Measurements from ENCODE around the gene CELF3.

Gene CELF3

DNA sequence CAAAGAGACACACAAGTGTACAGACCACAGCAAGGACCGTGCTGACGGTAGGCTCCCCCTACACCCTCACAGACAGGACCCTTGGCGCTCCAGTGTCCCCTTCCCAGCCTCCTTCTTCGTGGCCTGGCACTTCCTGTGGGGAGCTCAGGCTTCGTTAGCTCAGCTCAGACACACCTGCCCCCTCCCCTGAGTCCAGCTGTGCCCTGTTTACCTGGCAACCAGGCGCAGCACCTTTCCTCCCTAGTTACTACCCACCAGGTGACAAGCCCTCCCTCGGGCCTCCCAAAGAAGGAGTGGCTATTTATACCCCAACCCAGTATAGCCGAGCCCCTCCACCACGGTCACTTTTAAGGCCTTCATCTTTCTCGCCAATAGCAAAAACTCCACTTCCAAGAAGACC is 4.7 kb downstream of the CELF3 start:
- Histone ChIP-seq H3K9me3 (ENCODE audit: severe bottlenecking) (no peaks in the 10 kb centered on the region), H3K27me3 (ENCODE audit: insufficient read depth, poor library complexity, severe bottlenecking) (peaks cover 1% of the 10 kb centered on the region), H3K4me3 (ENCODE audit: severe bottlenecking) (no peak overlapping the region), H3K36me3 (ENCODE audit: low read depth) (no peaks in the 10 kb centered on the region), H3K4me1 (ENCODE audit: insufficient read depth, poor library complexity, severe bottlenecking) (peaks cover 4% of the 10 kb centered on the region), H3K27ac (ENCODE audit: poor library complexity, severe bottlenecking) (no peak overlapping the region)
- TF ChIP-seq, protein P1, sequence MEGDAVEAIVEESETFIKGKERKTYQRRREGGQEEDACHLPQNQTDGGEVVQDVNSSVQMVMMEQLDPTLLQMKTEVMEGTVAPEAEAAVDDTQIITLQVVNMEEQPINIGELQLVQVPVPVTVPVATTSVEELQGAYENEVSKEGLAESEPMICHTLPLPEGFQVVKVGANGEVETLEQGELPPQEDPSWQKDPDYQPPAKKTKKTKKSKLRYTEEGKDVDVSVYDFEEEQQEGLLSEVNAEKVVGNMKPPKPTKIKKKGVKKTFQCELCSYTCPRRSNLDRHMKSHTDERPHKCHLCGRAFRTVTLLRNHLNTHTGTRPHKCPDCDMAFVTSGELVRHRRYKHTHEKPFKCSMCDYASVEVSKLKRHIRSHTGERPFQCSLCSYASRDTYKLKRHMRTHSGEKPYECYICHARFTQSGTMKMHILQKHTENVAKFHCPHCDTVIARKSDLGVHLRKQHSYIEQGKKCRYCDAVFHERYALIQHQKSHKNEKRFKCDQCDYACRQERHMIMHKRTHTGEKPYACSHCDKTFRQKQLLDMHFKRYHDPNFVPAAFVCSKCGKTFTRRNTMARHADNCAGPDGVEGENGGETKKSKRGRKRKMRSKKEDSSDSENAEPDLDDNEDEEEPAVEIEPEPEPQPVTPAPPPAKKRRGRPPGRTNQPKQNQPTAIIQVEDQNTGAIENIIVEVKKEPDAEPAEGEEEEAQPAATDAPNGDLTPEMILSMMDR (IDR thresholded peaks at IDR 0.05; ENCODE audit: poor library complexity, severe bottlenecking): no peak
- no peak for ATAC-seq (ENCODE audit: low read depth)
- no peak for DNase-seq (ENCODE audit: low spot score)

DNA sequence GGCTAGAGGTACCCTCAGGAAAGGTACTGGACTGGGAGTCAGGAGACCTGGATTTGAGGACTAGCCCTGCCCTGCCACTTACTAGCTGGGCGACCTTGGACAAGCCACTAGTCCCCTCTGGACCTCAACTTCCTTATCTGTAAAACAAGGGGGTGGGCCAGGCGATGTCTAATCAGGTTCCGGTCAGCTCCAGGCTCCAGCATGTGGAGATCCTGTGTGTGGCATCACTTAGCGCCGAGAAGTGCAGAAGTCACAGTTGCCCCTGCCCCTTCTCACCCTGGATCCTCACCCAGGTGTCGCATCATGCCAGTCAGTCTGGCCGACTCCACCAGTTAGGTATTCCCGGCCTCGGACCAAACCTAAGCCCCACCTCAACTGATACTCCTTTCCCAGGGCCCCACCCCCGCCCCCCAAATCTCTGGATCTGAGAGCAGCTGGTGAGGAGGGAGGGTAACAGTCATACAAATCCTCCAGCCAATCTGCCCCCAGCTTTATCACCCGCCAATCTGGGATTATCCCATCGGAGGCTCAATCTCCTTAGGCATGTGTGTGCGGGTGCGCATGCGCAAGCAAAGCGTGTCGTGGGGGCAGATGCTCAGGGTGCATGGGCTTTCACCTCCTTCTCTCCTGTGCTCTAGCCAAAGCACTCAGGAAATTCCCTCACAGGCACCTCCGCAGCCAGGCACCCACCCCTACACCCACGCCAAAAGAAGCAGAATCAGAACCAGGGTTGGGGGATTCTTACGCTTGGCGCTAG is 5.4 kb downstream of the CELF3 start:
- H3K4me1 ChIP-seq (ENCODE audit: insufficient read depth, poor library complexity, severe bottlenecking): peaks cover 4% of the 10 kb centered on the region
- H3K27me3 ChIP-seq (ENCODE audit: insufficient read depth, poor library complexity, severe bottlenecking): no peaks in the 10 kb centered on the region
- no peaks in the 10 kb centered on the region for H3K36me3 ChIP-seq (ENCODE audit: low read depth)
- H3K4me3 ChIP-seq (ENCODE audit: severe bottlenecking): no peak overlapping the region
- no peak overlapping the region for H3K27ac ChIP-seq (ENCODE audit: poor library complexity, severe bottlenecking)
- ATAC-seq (ENCODE audit: low read depth) (no peak), DNase-seq (ENCODE audit: low spot score) (no peak)
- TF ChIP-seq, protein P1 (IDR thresholded peaks at IDR 0.05; ENCODE audit: poor library complexity, severe bottlenecking): no peak
- no peaks in the 10 kb centered on the region for H3K9me3 ChIP-seq (ENCODE audit: severe bottlenecking)

DNA sequence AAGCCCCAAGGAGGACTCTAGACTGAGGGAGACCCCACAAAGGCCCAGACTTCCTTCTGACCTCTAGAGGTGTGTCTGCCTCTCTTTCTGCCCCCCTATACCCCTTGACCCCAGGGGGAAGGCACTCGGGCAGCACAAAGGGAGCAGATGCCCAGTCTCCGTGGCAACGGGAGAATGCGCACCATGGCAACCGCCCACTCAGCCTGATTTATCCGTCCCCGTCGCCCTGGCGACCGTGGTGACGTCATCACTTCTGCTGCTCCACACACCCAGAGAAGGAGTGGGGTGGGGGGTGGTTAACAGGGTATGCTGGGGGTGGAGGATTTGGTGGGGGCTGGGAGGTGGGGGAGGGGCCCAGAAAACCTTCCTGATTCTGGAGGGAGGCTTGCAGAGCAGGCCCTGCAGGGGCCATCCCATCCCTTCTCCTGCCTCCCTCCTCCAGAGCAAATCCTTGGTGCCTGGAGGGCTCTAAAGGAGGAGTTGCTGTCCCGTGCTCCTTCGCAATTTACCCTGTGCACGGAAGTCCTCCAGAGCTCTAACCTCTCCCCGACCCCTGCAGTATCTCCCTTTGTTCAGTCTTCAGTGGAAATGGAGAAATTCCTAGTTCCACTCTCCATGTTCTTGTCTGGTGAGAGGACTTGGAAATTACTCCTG is 6.3 kb downstream of the CELF3 start:
- ATAC-seq (ENCODE audit: low read depth) (no peak), DNase-seq (ENCODE audit: low spot score) (no peak)
- TF ChIP-seq, protein P1 (IDR thresholded peaks at IDR 0.05; ENCODE audit: poor library complexity, severe bottlenecking): no peak
- H3K27me3 ChIP-seq (ENCODE audit: insufficient read depth, poor library complexity, severe bottlenecking): no peaks in the 10 kb centered on the region
- no peaks in the 10 kb centered on the region for H3K9me3 ChIP-seq (ENCODE audit: severe bottlenecking)
- no peaks in the 10 kb centered on the region for H3K36me3 ChIP-seq (ENCODE audit: low read depth)
- H3K27ac ChIP-seq (ENCODE audit: poor library complexity, severe bottlenecking): no peak overlapping the region
- no peak overlapping the region for H3K4me3 ChIP-seq (ENCODE audit: severe bottlenecking)
- H3K4me1 ChIP-seq (ENCODE audit: insufficient read depth, poor library complexity, severe bottlenecking): peaks cover 4% of the 10 kb centered on the region

DNA sequence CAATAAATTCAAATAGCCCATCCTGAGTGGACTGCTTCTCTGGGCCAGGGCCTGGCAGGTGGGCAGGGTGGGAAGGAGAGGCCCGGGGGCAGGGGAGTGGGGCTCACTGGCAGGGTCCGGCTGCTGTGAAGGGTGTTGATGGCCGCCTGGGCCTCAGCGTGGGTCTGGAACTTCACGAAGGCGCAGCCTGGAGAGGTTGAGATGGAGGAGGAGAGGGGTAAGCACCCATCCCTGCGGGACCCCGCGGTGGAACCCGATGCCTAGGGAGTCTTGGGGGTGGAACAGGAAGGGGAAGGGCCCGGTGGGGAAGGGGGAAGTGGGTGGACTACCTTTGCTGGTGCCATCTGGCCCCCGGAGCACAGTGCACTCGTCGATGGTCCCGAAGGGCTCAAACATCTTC is 7.7 kb downstream of the CELF3 start:
- Histone ChIP-seq H3K27me3 (ENCODE audit: insufficient read depth, poor library complexity, severe bottlenecking) (no peaks in the 10 kb centered on the region), H3K36me3 (ENCODE audit: low read depth) (no peaks in the 10 kb centered on the region), H3K4me3 (ENCODE audit: severe bottlenecking) (no peak overlapping the region), H3K27ac (ENCODE audit: poor library complexity, severe bottlenecking) (no peak overlapping the region), H3K9me3 (ENCODE audit: severe bottlenecking) (no peaks in the 10 kb centered on the region), H3K4me1 (ENCODE audit: insufficient read depth, poor library complexity, severe bottlenecking) (peaks cover 3% of the 10 kb centered on the region)
- TF ChIP-seq, protein P1 (IDR thresholded peaks at IDR 0.05; ENCODE audit: poor library complexity, severe bottlenecking): no peak
- DNase-seq (ENCODE audit: low spot score): no peak
- no peak for ATAC-seq (ENCODE audit: low read depth)
